Panc1 (cell line): ENCODE data around the gene VAT1L. TPM values are rescaled to one million over a fixed set of nuclear protein-coding genes. Genes with fewer than 3 reads are reported as not detected.

ENCODE experiments used
- ATAC-seq: fragments of 200-7000 bp; cut with Tn5 transposase; 2 replicates; pipeline ENCODE4 v1.9.1; 2020; ENCODE audit warnings: mild to moderate bottlenecking, moderate library complexity
- BruUV-seq: library from RNA; stranded (reverse); fragments of 400-500 nt; replicated peaks from 2 replicates; lab custom pipeline; 2021; lab: Mats Ljungman, UMichigan
- CTCF ChIA-PET: fragments of 300-600 bp; sonication (Branson Sonifier 250); formaldehyde crosslinking; loops from one replicate; lab custom pipeline; 2022; ENCODE audit warnings: antibody characterized with exemption; lab: Charles Lee
- POLR2A ChIA-PET: fragments of 300-600 bp; sonication (Branson Sonifier 250); formaldehyde crosslinking; loops from one replicate; lab custom pipeline; 2022; ENCODE audit warnings: antibody characterized with exemption; lab: Charles Lee
- DNase-seq: peaks from one replicate; pipeline ENCODE4 v3.0.0-alpha.2; 2010; ENCODE audit warnings: low read depth, low spot score
- H3K27ac ChIP-seq: 2 replicates; pipeline ENCODE4 v1.5.1; 2011; ENCODE audit warnings: mild to moderate bottlenecking, low read length, inconsistent platforms
- H3K27me3 ChIP-seq: fragments of 200-500 bp; sonication (Bioruptor generic); 2 replicates; pipeline ENCODE4 v1.6.0; 2014; ENCODE audit warnings: low read length, inconsistent platforms; ENCODE audit not compliant: control insufficient read depth, insufficient read depth
- H3K36me3 ChIP-seq: fragments of 200-500 bp; sonication (Bioruptor generic); 2 replicates; pipeline ENCODE4 v1.5.1; 2014; ENCODE audit warnings: inconsistent platforms, mild to moderate bottlenecking, low read length, moderate library complexity; ENCODE audit not compliant: control insufficient read depth, insufficient read depth
- H3K4me1 ChIP-seq: 2 replicates; pipeline ENCODE4 v1.5.1; 2011; ENCODE audit warnings: inconsistent platforms, mild to moderate bottlenecking, low read length, moderate library complexity; ENCODE audit not compliant: control insufficient read depth, insufficient read depth
- H3K4me3 ChIP-seq, 2 experiments: 2 replicates each; pipeline ENCODE4 v1.5.1; 2011 to 2012; ENCODE audit warnings: low read depth in 2 of 2, low read length in 2 of 2, mild to moderate bottlenecking in 2 of 2, inconsistent platforms in 1 of 2, moderate library complexity in 1 of 2
- H3K9me3 ChIP-seq: fragments of 200-500 bp; sonication (Bioruptor generic); 2 replicates; pipeline ENCODE4 v1.5.1; 2014; ENCODE audit warnings: low read depth, mild to moderate bottlenecking, inconsistent platforms, low read length, moderate library complexity; ENCODE audit not compliant: control insufficient read depth, insufficient read depth
- CTCF ChIP-seq: fragments of 450-650 bp; IDR thresholded peaks from 2 replicates; pipeline ENCODE4 v1.5.1; 2017; ENCODE audit warnings: mild to moderate bottlenecking
- POLR2AphosphoS5 ChIP-seq: IDR thresholded peaks from 2 replicates; pipeline ENCODE4 v1.6.1; 2012; ENCODE audit warnings: mild to moderate bottlenecking, low read depth, low read length, moderate library complexity
- SIN3A ChIP-seq: IDR thresholded peaks from 2 replicates; pipeline ENCODE4 v1.6.1; 2012; ENCODE audit warnings: low read depth, mild to moderate bottlenecking, low read length, moderate library complexity, borderline replicate concordance; ENCODE audit not compliant: insufficient read depth
- TCF7L2 ChIP-seq: IDR thresholded peaks from 2 replicates; pipeline ENCODE4 v1.6.1; 2011; ENCODE audit warnings: mild to moderate bottlenecking, low read depth, low read length, inconsistent platforms
- in situ Hi-C: cut with HindIII; loops from 2 replicates; pipeline ENCODE4 v1.10.0; 2016; ENCODE audit warnings: low sequenced_read_pairs, low pct_unique_long_range_greater_than_20kb
- intact Hi-C: fragments of 100-400 bp; cut with micrococcal nuclease; formaldehyde crosslinking; loops from one replicate; pipeline ENCODE4 v1.10.0; 2022; ENCODE audit not compliant: unreplicated experiment
- total RNA-seq: library from RNA; stranded (reverse); gene quantifications from one replicate; pipeline ENCODE4 v1.2.1, GENCODE V29; 2021; ENCODE audit not compliant: unreplicated experiment
- TF ChIP-seq, protein P1 (sequence below), 2 experiments: IDR thresholded peaks; 2 replicates each; pipeline ENCODE4 v1.6.1; 2011 to 2012; ENCODE audit warnings: low read depth in 2 of 2, control low read depth in 1 of 2, low read length in 1 of 2, mild to moderate bottlenecking in 1 of 2, moderate library complexity in 1 of 2; ENCODE audit not compliant: insufficient read depth in 1 of 2

VAT1L gene
- total RNA-seq, 1 experiment from 2014 or later: not detected

- TF ChIP-seq SIN3A (no peak), CTCF (no peak), POLR2AphosphoS5 (no peak), TCF7L2 (no peak)
- TF ChIP-seq, protein P1, sequence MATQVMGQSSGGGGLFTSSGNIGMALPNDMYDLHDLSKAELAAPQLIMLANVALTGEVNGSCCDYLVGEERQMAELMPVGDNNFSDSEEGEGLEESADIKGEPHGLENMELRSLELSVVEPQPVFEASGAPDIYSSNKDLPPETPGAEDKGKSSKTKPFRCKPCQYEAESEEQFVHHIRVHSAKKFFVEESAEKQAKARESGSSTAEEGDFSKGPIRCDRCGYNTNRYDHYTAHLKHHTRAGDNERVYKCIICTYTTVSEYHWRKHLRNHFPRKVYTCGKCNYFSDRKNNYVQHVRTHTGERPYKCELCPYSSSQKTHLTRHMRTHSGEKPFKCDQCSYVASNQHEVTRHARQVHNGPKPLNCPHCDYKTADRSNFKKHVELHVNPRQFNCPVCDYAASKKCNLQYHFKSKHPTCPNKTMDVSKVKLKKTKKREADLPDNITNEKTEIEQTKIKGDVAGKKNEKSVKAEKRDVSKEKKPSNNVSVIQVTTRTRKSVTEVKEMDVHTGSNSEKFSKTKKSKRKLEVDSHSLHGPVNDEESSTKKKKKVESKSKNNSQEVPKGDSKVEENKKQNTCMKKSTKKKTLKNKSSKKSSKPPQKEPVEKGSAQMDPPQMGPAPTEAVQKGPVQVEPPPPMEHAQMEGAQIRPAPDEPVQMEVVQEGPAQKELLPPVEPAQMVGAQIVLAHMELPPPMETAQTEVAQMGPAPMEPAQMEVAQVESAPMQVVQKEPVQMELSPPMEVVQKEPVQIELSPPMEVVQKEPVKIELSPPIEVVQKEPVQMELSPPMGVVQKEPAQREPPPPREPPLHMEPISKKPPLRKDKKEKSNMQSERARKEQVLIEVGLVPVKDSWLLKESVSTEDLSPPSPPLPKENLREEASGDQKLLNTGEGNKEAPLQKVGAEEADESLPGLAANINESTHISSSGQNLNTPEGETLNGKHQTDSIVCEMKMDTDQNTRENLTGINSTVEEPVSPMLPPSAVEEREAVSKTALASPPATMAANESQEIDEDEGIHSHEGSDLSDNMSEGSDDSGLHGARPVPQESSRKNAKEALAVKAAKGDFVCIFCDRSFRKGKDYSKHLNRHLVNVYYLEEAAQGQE (IDR thresholded peaks at IDR 0.05; ENCODE audit: insufficient read depth in 1 of 2, low read depth in 2 of 2, low read length in 1 of 2): no peak
- in situ Hi-C loops (no loop called here), intact Hi-C loops (no loop called here)
- POLR2A ChIA-PET: no interaction called here
- Histone ChIP-seq H3K4me3 (no peak overlapping the region), H3K36me3 (no peaks in the 10 kb centered on the region), H3K9me3 (no peaks in the 10 kb centered on the region), H3K4me1 (no peaks in the 10 kb centered on the region), H3K27me3 (peaks cover 4% of the 10 kb centered on the region; the same call in 1 of the 2 replicates), H3K27ac (no peak overlapping the region)
- CTCF ChIA-PET: interaction anchor here (0.6 kb wide), 1 partner anchor 18 kb away, joined by 3 read pairs; no protein-coding TSS in a partner anchor
- ATAC-seq (no peak), DNase-seq (no peak)
- BruUV-seq: no TSS peak
Observed at GRCh38 chr16:77944631-77945030, 156.3 kb downstream of the VAT1L start.

DNA sequence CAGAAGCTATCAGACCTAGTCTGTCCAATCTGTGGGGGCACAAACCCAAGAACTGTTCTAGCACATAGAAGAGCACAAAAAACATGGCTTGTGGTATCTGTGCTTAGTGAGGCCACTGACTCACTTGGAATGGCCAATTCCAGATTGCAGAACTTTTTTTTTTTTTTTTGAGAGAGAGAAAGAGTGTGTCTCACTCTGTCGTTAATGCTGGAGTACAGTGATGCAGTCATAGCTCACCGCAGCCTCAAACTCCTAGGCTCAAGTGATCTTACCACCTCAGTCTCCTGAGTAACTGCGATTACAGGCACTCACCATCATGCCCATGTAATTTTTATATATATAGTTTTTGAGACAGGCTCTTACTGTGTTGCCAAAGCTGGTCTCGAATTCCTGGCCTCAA, 156.8 kb downstream of the VAT1L start:
- TF ChIP-seq, protein P1 (IDR thresholded peaks at IDR 0.05; ENCODE audit: insufficient read depth in 1 of 2, low read depth in 2 of 2, low read length in 1 of 2): no peak
- TF ChIP-seq POLR2AphosphoS5 (no peak), SIN3A (no peak), CTCF (no peak), TCF7L2 (no peak)
- intact Hi-C loops (no loop called here), in situ Hi-C loops (no loop called here)
- POLR2A ChIA-PET: no interaction called here
- CTCF ChIA-PET: no interaction called here
- H3K36me3 ChIP-seq: no peaks in the 10 kb centered on the region
- DNase-seq (no peak), ATAC-seq (no peak)
- no peak overlapping the region for H3K27ac ChIP-seq
- H3K9me3 ChIP-seq: no peaks in the 10 kb centered on the region
- peaks cover 4% of the 10 kb centered on the region; the same call in 1 of the 2 replicates for H3K27me3 ChIP-seq
- H3K4me1 ChIP-seq: no peaks in the 10 kb centered on the region
- BruUV-seq: no TSS peak
- H3K4me3 ChIP-seq: no peak overlapping the region
